Measurements from ENCODE around the gene CYBB. TPM values are rescaled to one million over a fixed set of nuclear protein-coding genes. Genes with fewer than 3 reads are reported as not detected.

CYBB gene
- total RNA-seq (2014; rRNA removed; shearing (Covaris generic)): 0.24 and 0.34 TPM in 2 replicates

DNA sequence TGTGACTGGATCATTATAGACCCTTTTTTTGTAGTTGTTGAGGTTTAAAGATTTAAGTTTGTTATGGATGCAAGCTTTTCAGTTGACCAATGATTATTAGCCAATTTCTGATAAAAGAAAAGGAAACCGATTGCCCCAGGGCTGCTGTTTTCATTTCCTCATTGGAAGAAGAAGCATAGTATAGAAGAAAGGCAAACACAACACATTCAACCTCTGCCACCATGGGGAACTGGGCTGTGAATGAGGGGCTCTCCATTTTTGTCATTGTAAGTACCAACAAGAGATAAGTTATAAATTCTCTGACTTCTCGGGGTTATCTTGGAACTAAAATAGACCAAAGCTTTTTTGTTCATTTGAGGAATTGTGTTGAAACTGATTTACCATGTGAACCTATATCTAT is at the start of gene CYBB:
TSS of gene CYBB (plus strand) at position 203 of the 400 bp plus-strand sequence. CDS start at position 222, 19 bp downstream.
- Histone ChIP-seq H3K27me3 (replicated peaks) (no peaks in the 10 kb centered on the region), H3K4me1 (replicated peaks) (no peaks in the 10 kb centered on the region), H3K27ac (no peak within 1 kb of the TSS), H3K9me3 (replicated peaks) (no peaks in the 10 kb centered on the region), H3K4me3 (no peak within 1 kb of the TSS), H3K36me3 (no peaks in the 10 kb centered on the region)
- no peak for DNase-seq (ENCODE audit: low read depth in 1 of 2, low spot score in 2 of 2)

DNA sequence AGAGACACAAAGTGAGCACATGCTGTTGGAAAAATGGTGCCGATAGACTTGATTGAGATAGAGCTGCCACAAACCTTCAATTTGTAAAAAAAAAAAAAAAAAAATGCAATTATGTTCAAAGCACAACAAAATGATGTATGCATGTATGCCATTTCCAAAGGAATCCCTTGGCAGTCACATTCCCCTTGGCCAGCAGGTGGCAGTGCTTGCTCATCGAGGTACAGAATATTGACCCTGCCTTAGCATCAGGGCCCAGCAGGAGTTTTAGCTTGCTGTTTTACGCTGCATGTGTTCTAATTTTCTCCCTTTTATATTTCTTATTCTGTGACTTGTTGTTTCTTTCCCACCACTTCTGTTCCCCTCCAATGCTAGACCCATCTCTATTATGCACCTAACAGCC is 34.5 kb upstream of the CYBB start:
- no peaks in the 10 kb centered on the region for H3K9me3 ChIP-seq (replicated peaks)
- no peak overlapping the region for H3K4me3 ChIP-seq
- no peak overlapping the region for H3K27ac ChIP-seq
- H3K36me3 ChIP-seq: no peaks in the 10 kb centered on the region
- H3K27me3 ChIP-seq (replicated peaks): no peaks in the 10 kb centered on the region
- peak; percentile 11 to 53 for DNase-seq (ENCODE audit: low read depth in 1 of 2, low spot score in 2 of 2)
- no peaks in the 10 kb centered on the region for H3K4me1 ChIP-seq (replicated peaks)

GRCh38 chrX:37745835-37746217 is 34.0 kb upstream of the CYBB start:
- H3K36me3 ChIP-seq: no peaks in the 10 kb centered on the region
- no peaks in the 10 kb centered on the region for H3K4me1 ChIP-seq (replicated peaks)
- DNase-seq (ENCODE audit: low read depth in 1 of 2, low spot score in 2 of 2): no peak
- H3K9me3 ChIP-seq (replicated peaks): no peaks in the 10 kb centered on the region
- no peak overlapping the region for H3K27ac ChIP-seq
- H3K4me3 ChIP-seq: no peak overlapping the region
- no peaks in the 10 kb centered on the region for H3K27me3 ChIP-seq (replicated peaks)

DNA sequence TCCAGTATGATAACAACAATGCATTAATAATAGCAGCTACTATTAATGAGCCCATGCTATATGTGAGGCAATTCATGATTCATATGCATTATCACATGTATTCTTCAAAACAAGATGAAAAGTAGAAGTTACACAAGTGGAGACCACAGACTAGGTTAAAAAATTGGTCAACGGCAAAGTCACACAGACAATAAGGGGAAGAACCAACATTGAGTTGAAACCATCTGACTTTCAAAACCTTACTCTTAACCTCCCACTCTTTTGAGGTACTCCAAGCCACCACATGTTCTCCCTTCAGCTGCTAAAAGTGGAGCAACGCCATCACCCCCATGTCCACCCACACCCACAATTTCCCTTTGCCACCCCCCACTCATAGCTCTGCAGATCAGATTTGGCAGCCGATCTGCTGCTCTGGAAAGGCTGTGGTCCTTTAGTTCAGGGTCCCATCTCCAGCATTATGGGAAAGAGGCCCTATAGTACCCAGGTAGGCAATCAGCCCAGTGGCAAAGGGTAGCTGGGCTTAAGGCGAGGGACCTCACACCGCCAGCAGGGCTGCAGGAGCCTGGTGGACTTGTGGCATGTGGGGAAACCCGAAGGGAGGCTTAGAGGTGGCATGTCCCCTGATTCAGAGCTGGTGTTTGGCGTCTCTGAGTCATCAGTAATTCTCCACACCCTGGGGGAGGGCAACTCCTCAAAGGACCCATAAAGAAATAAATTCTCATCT is 33.5 kb upstream of the CYBB start:
- no peak for DNase-seq (ENCODE audit: low read depth in 1 of 2, low spot score in 2 of 2)

DNA sequence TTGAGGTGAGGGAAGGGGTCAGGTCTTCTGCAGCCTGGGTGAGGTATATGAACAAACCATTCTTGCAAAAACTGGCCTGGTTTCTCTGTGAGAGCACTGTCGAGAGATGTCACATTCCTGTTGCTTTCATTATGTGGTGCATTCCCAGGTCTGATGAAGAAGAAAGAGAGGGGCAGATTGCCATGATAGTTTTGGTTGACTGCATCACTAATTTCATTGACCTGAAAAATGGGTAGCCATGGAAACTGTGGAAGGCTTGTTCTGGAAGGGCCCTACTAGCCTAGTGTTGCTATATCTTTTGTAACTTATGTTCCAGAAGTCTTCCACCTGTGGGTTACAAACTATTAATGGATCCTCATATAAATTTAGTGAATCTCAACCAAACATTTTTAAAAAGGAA is 32.9 kb upstream of the CYBB start:
- DNase-seq (ENCODE audit: low read depth in 1 of 2, low spot score in 2 of 2): no peak
- no peak overlapping the region for H3K4me3 ChIP-seq
- no peaks in the 10 kb centered on the region for H3K36me3 ChIP-seq
- no peaks in the 10 kb centered on the region for H3K27me3 ChIP-seq (replicated peaks)
- H3K4me1 ChIP-seq (replicated peaks): no peaks in the 10 kb centered on the region
- H3K9me3 ChIP-seq (replicated peaks): no peaks in the 10 kb centered on the region
- H3K27ac ChIP-seq: no peak overlapping the region

More for the DNA sequence above, 33.5 kb upstream of the CYBB start:
- no peak overlapping the region for H3K27ac ChIP-seq
- no peak overlapping the region for H3K4me3 ChIP-seq
- no peaks in the 10 kb centered on the region for H3K36me3 ChIP-seq
- no peaks in the 10 kb centered on the region for H3K9me3 ChIP-seq (replicated peaks)
- H3K27me3 ChIP-seq (replicated peaks): no peaks in the 10 kb centered on the region
- H3K4me1 ChIP-seq (replicated peaks): no peaks in the 10 kb centered on the region

DNA sequence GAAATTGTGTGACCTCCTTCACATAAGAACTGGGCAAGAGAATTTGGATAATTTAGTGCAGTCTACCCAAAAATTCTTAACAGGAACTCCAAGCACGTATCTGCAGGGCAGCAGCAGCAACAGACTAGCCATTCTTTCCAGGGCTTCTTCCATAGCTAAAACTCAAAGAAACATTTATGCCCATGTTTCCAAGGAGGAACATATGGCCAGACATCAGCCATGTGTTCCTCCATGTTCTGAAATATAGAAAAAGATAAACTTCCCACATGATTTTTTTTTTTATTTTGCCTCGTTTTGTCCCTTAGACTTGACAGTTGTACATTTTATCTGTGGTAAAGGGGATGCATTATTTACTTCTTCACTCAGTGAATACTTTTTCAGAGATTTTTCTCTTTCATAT is 27.6 kb upstream of the CYBB start:
- no peak for DNase-seq (ENCODE audit: low read depth in 1 of 2, low spot score in 2 of 2)
- H3K4me3 ChIP-seq: no peak overlapping the region
- no peaks in the 10 kb centered on the region for H3K27me3 ChIP-seq (replicated peaks)
- no peaks in the 10 kb centered on the region for H3K4me1 ChIP-seq (replicated peaks)
- no peak overlapping the region for H3K27ac ChIP-seq
- H3K9me3 ChIP-seq (replicated peaks): no peaks in the 10 kb centered on the region
- H3K36me3 ChIP-seq: no peaks in the 10 kb centered on the region

DNA sequence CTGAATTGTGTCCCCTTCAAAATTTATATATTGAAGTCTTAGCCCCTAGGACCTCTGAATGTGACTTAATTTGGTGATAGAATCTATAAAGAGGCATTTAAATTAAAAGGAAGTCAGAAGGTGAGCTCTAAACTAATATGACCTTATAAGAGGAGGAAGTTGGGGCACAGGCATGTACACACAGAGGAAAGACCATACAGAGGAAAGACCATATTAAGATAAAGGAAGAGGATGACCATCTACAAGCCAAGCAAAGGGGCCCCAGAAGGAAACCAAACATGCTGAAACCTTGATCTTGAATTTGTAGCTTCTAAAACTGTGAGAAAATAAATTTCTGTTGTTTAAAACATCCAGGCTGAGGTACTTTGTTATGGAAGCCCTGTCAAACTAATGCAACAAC is 26.9 kb upstream of the CYBB start:
- DNase-seq (ENCODE audit: low read depth in 1 of 2, low spot score in 2 of 2): no peak
- Histone ChIP-seq H3K27ac (no peak overlapping the region), H3K27me3 (replicated peaks) (no peaks in the 10 kb centered on the region), H3K36me3 (no peaks in the 10 kb centered on the region), H3K9me3 (replicated peaks) (no peaks in the 10 kb centered on the region), H3K4me1 (replicated peaks) (no peaks in the 10 kb centered on the region), H3K4me3 (no peak overlapping the region)

- no peaks in the 10 kb centered on the region for H3K4me1 ChIP-seq (replicated peaks)
- no peaks in the 10 kb centered on the region for H3K9me3 ChIP-seq (replicated peaks)
- no peaks in the 10 kb centered on the region for H3K36me3 ChIP-seq
- no peak overlapping the region for H3K27ac ChIP-seq
- no peak overlapping the region for H3K4me3 ChIP-seq
- no peak for DNase-seq (ENCODE audit: low read depth in 1 of 2, low spot score in 2 of 2)
- H3K27me3 ChIP-seq (replicated peaks): no peaks in the 10 kb centered on the region
Measured at GRCh38 chrX:37753384-37753783, 26.5 kb upstream of the CYBB start.

- no peaks in the 10 kb centered on the region for H3K36me3 ChIP-seq
Measured at GRCh38 chrX:37754516-37754915, 25.3 kb upstream of the CYBB start.

GRCh38 chrX:37755025-37755424 is 24.8 kb upstream of the CYBB start:
- no peak overlapping the region for H3K4me3 ChIP-seq
- no peak for DNase-seq (ENCODE audit: low read depth in 1 of 2, low spot score in 2 of 2)
- H3K36me3 ChIP-seq: no peaks in the 10 kb centered on the region
- H3K4me1 ChIP-seq (replicated peaks): no peaks in the 10 kb centered on the region
- no peak overlapping the region for H3K27ac ChIP-seq
- no peaks in the 10 kb centered on the region for H3K9me3 ChIP-seq (replicated peaks)
- H3K27me3 ChIP-seq (replicated peaks): no peaks in the 10 kb centered on the region

More at GRCh38 chrX:37754516-37754915, 25.3 kb upstream of the CYBB start:
- no peaks in the 10 kb centered on the region for H3K27me3 ChIP-seq (replicated peaks)
- no peak overlapping the region for H3K27ac ChIP-seq
- no peak overlapping the region for H3K4me3 ChIP-seq
- no peaks in the 10 kb centered on the region for H3K4me1 ChIP-seq (replicated peaks)
- DNase-seq (ENCODE audit: low read depth in 1 of 2, low spot score in 2 of 2): no peak
- H3K9me3 ChIP-seq (replicated peaks): no peaks in the 10 kb centered on the region

DNA sequence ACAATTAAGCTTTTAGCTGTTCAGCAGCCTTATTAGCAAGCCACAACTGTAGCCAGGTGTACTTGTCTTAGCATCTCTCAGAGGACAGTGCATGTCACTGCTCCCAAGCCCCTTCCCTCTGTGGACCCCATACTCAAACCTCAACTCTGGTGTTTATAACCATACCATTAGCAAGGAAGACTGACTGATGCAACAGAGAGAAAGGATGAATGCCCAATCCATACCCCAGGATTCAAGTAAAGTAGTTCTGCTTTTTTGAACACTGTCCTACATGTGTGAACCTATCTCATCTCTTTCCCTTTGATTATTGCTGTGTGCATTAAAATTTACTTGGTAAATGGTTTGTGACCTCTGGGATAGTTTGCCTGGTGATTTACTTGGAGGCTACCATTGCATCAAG is 22.8 kb upstream of the CYBB start:
- DNase-seq (ENCODE audit: low read depth in 1 of 2, low spot score in 2 of 2): no peak
- no peaks in the 10 kb centered on the region for H3K27me3 ChIP-seq (replicated peaks)
- H3K27ac ChIP-seq: no peak overlapping the region
- no peaks in the 10 kb centered on the region for H3K36me3 ChIP-seq
- H3K4me3 ChIP-seq: no peak overlapping the region
- H3K4me1 ChIP-seq (replicated peaks): no peaks in the 10 kb centered on the region
- H3K9me3 ChIP-seq (replicated peaks): no peaks in the 10 kb centered on the region

- Histone ChIP-seq H3K4me3 (no peak overlapping the region), H3K9me3 (replicated peaks) (no peaks in the 10 kb centered on the region), H3K36me3 (no peaks in the 10 kb centered on the region), H3K27me3 (replicated peaks) (no peaks in the 10 kb centered on the region), H3K4me1 (replicated peaks) (no peaks in the 10 kb centered on the region), H3K27ac (no peak overlapping the region)
- no peak for DNase-seq (ENCODE audit: low read depth in 1 of 2, low spot score in 2 of 2)
Measured at GRCh38 chrX:37759351-37759750, 20.5 kb upstream of the CYBB start.

GRCh38 chrX:37759878-37760418 is 19.9 kb upstream of the CYBB start:
- Histone ChIP-seq H3K27me3 (replicated peaks) (no peaks in the 10 kb centered on the region), H3K36me3 (no peaks in the 10 kb centered on the region), H3K9me3 (replicated peaks) (no peaks in the 10 kb centered on the region), H3K4me3 (no peak overlapping the region), H3K4me1 (replicated peaks) (no peaks in the 10 kb centered on the region), H3K27ac (no peak overlapping the region)
- DNase-seq (ENCODE audit: low read depth in 1 of 2, low spot score in 2 of 2): no peak

GRCh38 chrX:37763400-37763799 is 16.5 kb upstream of the CYBB start:
- Histone ChIP-seq H3K9me3 (replicated peaks) (no peaks in the 10 kb centered on the region), H3K4me1 (replicated peaks) (no peaks in the 10 kb centered on the region), H3K4me3 (no peak overlapping the region), H3K36me3 (no peaks in the 10 kb centered on the region), H3K27ac (no peak overlapping the region), H3K27me3 (replicated peaks) (no peaks in the 10 kb centered on the region)
- DNase-seq (ENCODE audit: low read depth in 1 of 2, low spot score in 2 of 2): no peak

DNA sequence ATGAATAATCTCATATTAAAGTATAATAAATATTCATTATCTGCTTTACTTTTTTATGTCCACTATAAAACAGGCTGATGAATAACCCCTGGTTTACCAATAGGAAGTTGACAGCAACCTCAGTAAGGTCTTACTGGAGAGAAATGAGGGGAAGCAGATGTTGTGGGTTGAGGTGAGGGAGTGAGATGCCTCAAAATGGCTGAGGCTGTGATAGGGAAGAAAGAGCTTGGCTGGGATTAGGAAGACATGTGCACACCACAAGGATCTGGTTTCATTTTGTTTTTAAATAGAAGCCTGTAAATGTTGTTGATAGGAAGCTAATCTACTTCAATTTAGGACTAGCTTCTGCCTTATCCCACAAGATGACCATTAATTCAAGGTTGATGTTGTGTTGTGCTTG is 14.4 kb upstream of the CYBB start:
- no peak for DNase-seq (ENCODE audit: low read depth in 1 of 2, low spot score in 2 of 2)
- no peaks in the 10 kb centered on the region for H3K36me3 ChIP-seq
- no peaks in the 10 kb centered on the region for H3K9me3 ChIP-seq (replicated peaks)

More for the DNA sequence above, 14.4 kb upstream of the CYBB start:
- Histone ChIP-seq H3K27ac (no peak overlapping the region), H3K27me3 (replicated peaks) (no peaks in the 10 kb centered on the region), H3K4me3 (no peak overlapping the region), H3K4me1 (replicated peaks) (no peaks in the 10 kb centered on the region)
